DMS79 treated with DMSO at 0.1 percent for 48 hours (cell line): ENCODE results near the gene COX6A1.
"Not testable (repeated sequence)": the region's sequence is repeated elsewhere in the genome, so short reads cannot be mapped to it uniquely, and the experiment has no call there.

Experiments
- DNase-seq: peaks from one replicate; lab custom pipeline; 2025; lab: John Stamatoyannopoulos, UW

The COX6A1 gene

DNA sequence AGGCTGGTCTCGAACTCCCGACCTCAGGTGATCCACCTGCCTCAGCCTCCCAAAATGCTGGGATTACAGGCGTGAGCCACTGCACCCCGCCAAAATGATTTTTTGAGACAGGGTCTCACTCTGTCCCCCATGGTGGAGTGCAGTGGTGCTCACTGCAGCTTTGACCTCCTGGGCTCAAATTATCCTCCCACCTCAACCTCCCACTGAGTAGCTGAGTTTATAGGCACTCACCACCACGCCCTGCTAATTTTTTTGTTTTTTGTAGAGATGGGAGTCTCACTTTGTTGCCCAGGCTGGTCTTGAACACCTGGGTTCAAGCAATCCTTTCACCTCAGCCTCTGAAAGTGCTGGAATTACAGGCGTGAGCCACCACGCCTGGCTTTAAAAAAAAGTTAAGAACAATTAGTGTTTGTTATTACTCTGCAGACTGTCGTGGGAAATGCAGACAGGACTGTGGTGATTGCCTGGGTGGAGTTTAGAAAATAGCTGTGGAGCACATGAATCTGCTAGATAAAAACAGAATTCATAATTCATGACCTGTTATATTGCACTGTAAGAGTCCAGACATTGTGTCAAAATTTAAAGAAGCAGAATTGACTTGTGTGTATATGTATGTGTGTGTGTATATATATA lies 9.2 kb upstream of the COX6A1 start:
- DNase-seq: no peak

- DNase-seq: no peak
These were observed 8.5 kb upstream of the COX6A1 start for GRCh38 chr12:120429368-120429767.

DNA sequence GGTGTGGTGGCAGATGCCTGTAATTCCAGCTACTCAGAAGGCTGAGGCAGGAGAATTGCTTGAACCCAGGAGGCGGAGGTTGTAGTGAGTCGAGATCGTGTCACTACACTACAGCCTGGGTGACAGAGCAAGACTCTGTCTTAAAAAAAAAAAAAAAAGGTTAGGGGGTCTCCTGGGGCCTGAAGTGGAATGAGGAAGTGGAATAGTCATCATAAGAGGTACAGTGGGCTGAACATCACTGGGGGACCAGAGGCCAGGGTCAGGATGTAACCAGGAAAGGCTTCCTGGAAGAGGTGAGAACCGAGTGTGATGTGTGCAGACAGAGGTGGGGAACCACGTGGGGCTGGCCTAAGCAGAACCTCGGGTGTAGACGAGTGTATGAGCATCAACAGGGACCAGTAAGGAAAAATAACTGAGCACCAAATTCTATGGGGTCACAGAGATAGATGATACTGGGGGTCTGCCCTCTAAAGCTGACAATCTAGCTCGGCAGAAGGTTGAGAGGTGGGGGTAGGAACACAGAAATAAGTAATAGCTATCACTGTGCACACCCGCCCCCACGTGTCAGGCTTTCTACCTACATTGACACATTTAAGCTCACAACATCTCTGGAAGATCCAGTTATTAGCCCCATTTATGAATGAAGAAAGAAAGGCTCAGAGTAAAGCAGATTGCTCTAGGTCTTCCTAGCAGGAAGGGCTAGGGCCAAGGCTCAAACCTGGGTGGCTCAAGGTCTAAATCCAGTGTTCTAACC lies 5.0 kb upstream of the COX6A1 start:
- DNase-seq: no peak

DNA sequence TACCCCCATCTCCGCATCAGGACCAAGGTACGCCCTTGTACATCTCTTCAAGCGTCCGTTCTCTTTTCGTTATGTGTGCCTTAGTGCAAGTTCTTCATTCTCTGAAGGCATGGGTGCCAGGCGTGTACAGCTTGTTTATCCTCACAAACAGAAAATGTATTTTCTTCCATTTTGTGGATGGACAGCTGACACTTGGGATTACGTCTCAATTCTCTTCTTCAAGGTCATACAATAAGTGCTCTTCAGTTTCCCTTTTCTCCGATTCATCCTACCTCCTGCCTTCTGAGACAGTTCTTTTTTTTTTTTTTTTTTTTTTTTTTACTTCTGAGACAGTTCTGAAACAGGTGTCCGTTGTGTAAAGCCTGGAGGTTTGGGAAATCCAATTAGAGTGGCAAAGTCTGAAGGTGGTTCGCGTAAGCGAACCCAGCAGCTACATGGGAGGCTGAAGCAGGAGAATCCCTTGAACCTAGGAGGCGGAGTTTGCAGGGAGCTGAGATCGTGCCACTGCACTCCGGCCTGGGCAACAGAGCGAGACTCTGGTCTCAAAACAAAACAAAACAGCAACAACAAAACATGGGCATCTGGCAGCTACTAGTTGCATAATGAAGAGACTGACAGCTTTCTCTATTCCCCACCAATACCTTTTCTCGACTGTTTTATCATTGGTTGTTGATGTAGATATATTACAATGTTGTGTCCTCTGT lies 734 bp downstream of the COX6A1 start:
- DNase-seq: no peak

DNA sequence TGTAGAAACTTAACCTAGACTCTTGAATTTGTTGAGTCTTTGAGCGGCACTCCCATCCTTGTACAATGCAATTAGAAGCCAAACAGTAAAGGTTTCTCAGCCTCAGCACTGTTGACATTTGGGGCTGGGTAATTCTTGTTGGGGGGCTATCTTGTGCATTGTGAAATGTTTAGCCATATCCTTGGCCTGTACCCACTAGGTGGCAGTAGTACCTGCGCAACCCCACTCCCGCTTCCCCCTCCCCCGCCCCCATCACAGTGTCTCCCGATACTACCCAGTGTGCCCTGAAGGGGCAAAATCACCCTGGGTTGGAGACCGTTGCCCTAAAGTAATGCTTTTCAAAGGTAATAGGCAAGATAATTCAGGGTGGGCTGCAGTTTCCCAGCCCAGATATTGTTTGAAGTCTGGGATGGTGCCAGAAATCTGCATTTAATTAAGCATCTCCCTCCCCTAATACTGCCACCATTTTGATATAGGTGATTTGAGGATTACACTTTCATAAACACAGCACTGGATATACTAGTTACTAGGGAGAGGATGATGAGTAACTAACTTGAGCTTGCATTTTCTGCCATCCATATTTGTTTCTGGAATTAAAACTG lies 1.8 kb downstream of the COX6A1 start:
- DNase-seq: peak; percentile 35

GRCh38 chr12:120444676-120445075 lies 6.8 kb downstream of the COX6A1 start:
- no peak for DNase-seq

DNA sequence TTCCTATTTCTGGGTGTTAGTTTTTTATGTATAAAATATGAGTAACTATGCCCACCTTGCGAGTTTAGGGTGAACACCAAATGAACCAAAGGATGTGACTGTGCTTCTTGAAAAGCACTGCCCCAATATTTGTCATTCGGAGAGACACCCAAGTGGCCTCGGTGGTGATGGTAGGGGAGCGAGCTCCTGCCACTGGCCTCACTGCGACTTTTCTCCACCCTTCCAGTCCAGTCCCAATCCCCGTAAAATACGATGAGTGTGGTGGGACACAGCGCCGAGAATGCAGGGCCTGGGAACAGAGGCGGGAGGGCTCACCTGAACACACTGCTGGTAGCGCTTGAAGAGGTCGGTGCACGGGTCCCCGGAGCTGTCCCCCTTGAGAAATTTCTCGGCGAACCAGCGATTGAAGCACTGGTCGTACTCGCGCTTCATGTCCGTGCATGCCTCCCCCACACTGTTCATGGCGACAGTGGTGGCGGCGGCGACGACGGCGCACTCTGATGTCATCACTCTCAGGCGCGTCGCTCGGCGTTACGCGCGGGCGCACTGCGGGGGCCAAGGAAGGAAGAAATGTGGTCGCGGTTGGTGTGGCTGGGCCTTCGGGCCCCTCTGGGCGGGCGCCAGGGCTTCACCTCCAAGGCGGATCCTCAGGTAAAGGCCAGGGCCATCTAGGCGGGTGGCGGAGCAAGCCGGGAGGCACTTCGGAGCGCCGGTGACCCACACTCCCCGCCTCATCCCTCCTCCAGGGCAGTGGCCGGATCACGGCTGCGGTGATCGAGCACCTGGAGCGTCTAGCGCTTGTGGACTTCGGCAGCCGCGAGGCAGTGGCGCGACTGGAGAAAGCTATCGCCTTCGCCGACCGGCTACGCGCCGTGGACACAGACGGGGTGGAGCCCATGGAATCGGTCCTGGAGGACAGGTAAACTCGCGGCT lies 8.3 kb downstream of the COX6A1 start, which contains the start of the genes GATC and TRIAP1:
Gene GATC, plus strand, starts transcription at position 534 of the 933 bp plus-strand sequence. Its CDS starts 37 bp downstream, at position 571.
Gene TRIAP1, minus strand, starts transcription at position 474 of the 933 bp plus-strand sequence. Its CDS starts 12 bp downstream, at position 462.
- DNase-seq: peak; percentile 79

GRCh38 chr12:120446844-120447178 lies 8.9 kb downstream of the COX6A1 start:
- not testable (repeated sequence) for DNase-seq

GRCh38 chr12:120447992-120448391 lies 10.1 kb downstream of the COX6A1 start:
- DNase-seq: no peak

DNA sequence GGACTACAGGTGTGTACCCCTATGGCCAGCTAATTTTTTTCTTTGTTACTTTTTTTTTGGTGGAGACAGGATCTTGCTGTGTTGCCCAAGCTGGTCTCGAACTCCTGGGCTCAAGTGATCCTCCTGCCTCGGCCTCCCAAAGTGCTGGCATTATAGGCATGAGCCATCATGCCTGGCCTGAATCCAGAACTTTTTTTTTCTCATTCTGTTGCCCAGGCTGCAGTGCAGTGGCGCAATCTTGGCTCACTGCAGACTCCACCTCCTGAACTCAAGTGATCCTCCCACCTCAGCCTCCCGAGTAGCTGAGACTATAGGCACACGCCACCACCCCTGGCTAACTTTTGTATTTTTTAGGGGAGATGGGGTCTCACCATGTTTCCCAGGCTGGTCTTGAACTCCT lies 14.6 kb downstream of the COX6A1 start:
- DNase-seq: not testable (repeated sequence)

DNA sequence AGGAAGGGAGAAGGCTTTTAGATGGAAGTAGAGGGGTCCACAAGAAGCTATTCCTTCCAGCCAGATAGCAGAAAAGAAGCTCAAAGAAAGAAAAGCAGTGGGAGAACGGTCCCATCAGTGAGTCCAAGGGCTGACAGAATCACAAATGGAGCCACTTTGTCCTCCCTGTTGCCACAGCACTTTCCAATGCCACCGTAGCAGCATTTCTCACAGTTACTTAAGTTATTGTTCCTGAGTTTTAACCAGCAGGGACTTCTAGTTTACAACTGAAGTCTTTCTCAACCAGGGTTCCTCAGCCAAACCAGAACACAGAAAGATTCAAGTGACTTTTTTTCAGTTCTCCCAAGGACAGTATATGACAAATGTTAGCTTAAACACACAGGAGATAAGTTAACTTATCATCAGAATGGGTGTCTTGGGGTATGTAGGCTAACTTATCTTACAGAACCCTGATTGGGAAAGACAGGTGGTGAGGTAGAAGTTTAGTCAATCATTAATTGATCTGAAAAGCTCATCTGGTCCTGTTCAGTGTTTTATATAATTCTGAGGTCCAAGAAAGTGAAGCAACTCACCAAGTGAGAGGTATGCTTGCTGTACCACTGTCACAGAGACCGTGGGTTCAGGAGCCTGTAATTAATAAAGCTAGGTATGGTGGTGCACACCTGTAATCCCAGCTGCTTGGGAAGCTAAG lies 15.3 kb downstream of the COX6A1 start:
- DNase-seq: no peak

DNA sequence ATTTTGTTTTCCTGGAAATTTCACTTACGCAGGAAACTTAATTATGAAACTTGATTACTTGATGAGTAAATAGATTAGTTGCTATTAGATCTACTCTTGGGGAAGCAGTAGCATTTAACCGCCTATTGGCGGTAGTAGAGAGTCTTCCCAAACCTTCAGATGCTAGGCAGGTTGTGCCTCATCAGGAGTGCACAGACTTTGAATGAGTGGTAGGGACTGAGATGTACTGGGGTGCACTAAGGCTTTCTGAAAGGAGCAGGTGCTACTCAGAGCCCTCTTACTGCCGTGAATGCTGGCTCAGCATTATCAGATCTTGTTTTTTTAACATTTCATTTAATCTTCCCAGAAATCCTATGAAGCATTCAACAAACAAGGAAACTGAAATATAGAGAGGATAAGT lies 16.1 kb downstream of the COX6A1 start:
- DNase-seq: no peak

- DNase-seq: no peak
These were observed 17.4 kb downstream of the COX6A1 start for GRCh38 chr12:120455302-120455701.

- DNase-seq: no peak
These were observed 19.2 kb downstream of the COX6A1 start for GRCh38 chr12:120457133-120457532.

- DNase-seq: no peak
These were observed 22.2 kb downstream of the COX6A1 start for GRCh38 chr12:120460157-120460556.

DNA sequence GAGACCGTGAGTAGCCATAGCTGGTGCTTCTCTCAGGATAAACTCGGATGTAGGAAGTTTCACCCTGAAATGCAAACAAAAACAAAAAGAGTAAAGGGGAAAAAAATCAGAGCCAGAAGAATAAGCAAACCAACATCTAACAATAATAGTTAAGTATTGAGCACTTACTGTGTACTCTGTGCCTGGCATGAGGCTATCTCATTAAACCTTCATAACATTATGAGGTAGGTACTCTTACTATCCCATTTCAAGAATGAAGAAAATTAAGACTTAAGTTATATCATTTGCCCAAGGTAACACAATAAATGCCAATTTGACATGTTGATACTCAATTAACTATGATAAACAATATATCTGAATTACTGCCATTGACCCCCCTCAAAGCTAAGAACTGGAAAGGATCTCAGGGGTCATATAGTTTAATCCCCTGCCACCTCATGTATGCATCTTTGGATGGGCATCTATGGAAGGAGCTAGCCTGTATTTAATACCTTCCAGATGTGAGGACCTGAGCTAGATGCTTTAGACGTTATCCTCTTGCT lies 24.3 kb downstream of the COX6A1 start:
- no peak for DNase-seq

GRCh38 chr12:120463712-120464111 lies 25.8 kb downstream of the COX6A1 start:
- DNase-seq: no peak

DNA sequence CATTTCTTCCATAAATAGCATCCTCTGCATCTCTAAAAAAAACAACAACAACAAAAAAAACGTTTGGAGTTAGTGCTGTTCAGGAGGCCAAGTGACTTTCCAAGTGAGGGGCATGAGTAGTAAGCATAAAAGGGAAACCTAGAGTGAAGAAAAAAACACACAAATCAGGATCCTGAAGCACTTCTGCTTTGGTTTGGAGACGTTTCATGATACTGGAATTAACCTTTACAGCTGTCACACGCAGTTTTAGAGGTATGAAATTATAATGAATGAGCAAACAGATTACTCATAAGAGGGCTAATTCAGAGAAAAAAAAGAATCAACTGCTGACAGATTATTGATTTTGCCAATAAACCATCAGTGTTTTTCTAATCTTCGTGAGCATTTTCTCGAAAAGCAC lies 27.8 kb downstream of the COX6A1 start:
- DNase-seq: no peak

GRCh38 chr12:120466560-120467315 lies 28.8 kb downstream of the COX6A1 start:
- no peak for DNase-seq

GRCh38 chr12:120467439-120467838 lies 29.5 kb downstream of the COX6A1 start:
- no peak for DNase-seq
